HepG2 (cell line): ENCODE measurements around the gene SLC13A3. TPM values are rescaled to one million over a fixed set of nuclear protein-coding genes. Genes with fewer than 3 reads are reported as not detected.

Experiments used
- CEBPG ChIP-seq: IDR thresholded peaks from 2 replicates; pipeline ENCODE4 v1.6.1; 2016
- ETS1 ChIP-seq: sonication (generic); formaldehyde crosslinking; IDR thresholded peaks from 2 replicates; pipeline ENCODE4 v1.4.0; 2020; ENCODE audit warnings: missing genetic modification reagents
- FOXM1 ChIP-seq: sonication (generic); formaldehyde crosslinking; IDR thresholded peaks from 2 replicates; pipeline ENCODE4 v1.5.0; 2020; ENCODE audit warnings: missing genetic modification reagents
- HIC2 ChIP-seq: sonication (generic); formaldehyde crosslinking; IDR thresholded peaks from 2 replicates; pipeline ENCODE4 v1.9.0; 2022; ENCODE audit warnings: low read depth, missing genetic modification reagents
- HOXA9 ChIP-seq: sonication (generic); formaldehyde crosslinking; IDR thresholded peaks from 2 replicates; pipeline ENCODE4 v1.8.1; 2022; ENCODE audit warnings: missing genetic modification reagents, mild to moderate bottlenecking, moderate library complexity, borderline replicate concordance
- KAT2B ChIP-seq: fragments of 150-350 bp; IDR thresholded peaks from 2 replicates; pipeline ENCODE4 v1.6.1; 2014; ENCODE audit warnings: low read depth, low read length, borderline replicate concordance
- MATR3 ChIP-seq: sonication (generic); formaldehyde crosslinking; IDR thresholded peaks from 2 replicates; pipeline ENCODE4 v1.4.0; 2020; ENCODE audit warnings: missing genetic modification reagents
- RNF219 ChIP-seq: sonication (generic); formaldehyde crosslinking; IDR thresholded peaks from 2 replicates; pipeline ENCODE4 v1.5.0; 2020; ENCODE audit warnings: mild to moderate bottlenecking, missing genetic modification reagents
- ZNF124 ChIP-seq: sonication (generic); formaldehyde crosslinking; IDR thresholded peaks from 2 replicates; pipeline ENCODE4 v1.4.0; 2020; ENCODE audit warnings: missing genetic modification reagents
- ZNF766 ChIP-seq: sonication (generic); formaldehyde crosslinking; IDR thresholded peaks from 2 replicates; pipeline ENCODE4 v1.5.0; 2020; ENCODE audit warnings: missing genetic modification reagents, borderline replicate concordance
- polyA plus RNA-seq, 8 experiments: library from polyadenylated mRNA; depleted of rRNA in 3 of 8; stranded (reverse) in 7 of 8; unstranded in 1 of 8; fragments of >200 nt; fragmentation: Illumina TruSeq in 4 of 8; extraction: Trizol in 4 of 8; gene quantifications; 2 replicates each; pipeline versions ENCODE4 v1.2.1 to v1.2.3, GENCODE V29; 2011 to 2016; ENCODE audit warnings: low read depth in 4 of 8, missing spikeins in 1 of 8, mixed read lengths in 1 of 8; ENCODE audit not compliant: insufficient read depth in 1 of 8
- total RNA-seq, 5 experiments: library from RNA; depleted of rRNA; stranded (reverse); fragments of >200 nt; fragmentation: Illumina TruSeq; extraction: Trizol; gene quantifications; 2 replicates each; pipeline ENCODE4 v1.2.3, GENCODE V29; 2016; ENCODE audit warnings: low read depth in 1 of 5
- TF ChIP-seq, protein P1 (sequence below): sonication (generic); formaldehyde crosslinking; IDR thresholded peaks from 2 replicates; pipeline ENCODE4 v1.9.0; 2021; ENCODE audit warnings: mild to moderate bottlenecking, missing genetic modification reagents
- TF ChIP-seq, protein P2 (sequence below): sonication (generic); formaldehyde crosslinking; IDR thresholded peaks from 2 replicates; pipeline ENCODE4 v1.4.0; 2020; ENCODE audit warnings: missing genetic modification reagents
- TF ChIP-seq, protein P3 (sequence below): sonication (generic); formaldehyde crosslinking; IDR thresholded peaks from 2 replicates; pipeline ENCODE4 v1.5.0; 2020; ENCODE audit warnings: missing genetic modification reagents, mild to moderate bottlenecking, borderline replicate concordance

Gene SLC13A3
- total and polyA plus RNA-seq, 2 of the 13 experiments (the other 11 are each of a cell fraction or from before 2014, with no cell fraction given), result 66.5 to 76.0 TPM

DNA sequence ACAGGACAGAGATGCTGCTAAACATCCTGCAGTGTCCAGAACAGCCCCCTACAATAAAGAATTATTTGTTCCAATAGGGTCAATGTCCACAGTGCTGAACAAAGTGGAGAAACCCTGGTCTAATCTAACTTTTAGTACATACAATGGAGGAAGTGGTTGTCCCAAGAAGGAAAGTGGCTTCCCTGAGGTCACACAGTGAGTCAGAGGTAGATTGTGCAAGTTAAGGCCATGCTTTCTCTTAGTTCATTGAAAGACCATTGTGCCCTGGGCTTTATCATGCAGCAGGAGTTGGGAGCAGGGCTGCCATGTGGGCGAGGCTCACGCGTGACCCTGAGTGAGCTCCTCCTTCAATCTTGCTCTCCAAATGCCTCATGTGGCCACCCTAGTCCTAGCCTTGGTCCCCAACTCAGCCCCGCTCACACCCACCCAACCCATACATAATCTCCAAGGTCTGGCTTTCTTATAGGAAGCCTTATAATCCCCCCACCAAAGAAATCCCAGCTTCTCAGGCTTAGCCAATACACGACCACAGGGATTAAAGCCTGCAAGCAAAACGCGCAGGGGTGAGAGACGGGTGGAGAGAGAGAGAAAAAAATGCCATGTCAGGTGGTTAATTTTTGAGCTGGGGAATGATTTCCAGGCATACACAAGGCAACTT is 19.9 kb downstream of the SLC13A3 start (continued):
- TF ChIP-seq, protein P1, sequence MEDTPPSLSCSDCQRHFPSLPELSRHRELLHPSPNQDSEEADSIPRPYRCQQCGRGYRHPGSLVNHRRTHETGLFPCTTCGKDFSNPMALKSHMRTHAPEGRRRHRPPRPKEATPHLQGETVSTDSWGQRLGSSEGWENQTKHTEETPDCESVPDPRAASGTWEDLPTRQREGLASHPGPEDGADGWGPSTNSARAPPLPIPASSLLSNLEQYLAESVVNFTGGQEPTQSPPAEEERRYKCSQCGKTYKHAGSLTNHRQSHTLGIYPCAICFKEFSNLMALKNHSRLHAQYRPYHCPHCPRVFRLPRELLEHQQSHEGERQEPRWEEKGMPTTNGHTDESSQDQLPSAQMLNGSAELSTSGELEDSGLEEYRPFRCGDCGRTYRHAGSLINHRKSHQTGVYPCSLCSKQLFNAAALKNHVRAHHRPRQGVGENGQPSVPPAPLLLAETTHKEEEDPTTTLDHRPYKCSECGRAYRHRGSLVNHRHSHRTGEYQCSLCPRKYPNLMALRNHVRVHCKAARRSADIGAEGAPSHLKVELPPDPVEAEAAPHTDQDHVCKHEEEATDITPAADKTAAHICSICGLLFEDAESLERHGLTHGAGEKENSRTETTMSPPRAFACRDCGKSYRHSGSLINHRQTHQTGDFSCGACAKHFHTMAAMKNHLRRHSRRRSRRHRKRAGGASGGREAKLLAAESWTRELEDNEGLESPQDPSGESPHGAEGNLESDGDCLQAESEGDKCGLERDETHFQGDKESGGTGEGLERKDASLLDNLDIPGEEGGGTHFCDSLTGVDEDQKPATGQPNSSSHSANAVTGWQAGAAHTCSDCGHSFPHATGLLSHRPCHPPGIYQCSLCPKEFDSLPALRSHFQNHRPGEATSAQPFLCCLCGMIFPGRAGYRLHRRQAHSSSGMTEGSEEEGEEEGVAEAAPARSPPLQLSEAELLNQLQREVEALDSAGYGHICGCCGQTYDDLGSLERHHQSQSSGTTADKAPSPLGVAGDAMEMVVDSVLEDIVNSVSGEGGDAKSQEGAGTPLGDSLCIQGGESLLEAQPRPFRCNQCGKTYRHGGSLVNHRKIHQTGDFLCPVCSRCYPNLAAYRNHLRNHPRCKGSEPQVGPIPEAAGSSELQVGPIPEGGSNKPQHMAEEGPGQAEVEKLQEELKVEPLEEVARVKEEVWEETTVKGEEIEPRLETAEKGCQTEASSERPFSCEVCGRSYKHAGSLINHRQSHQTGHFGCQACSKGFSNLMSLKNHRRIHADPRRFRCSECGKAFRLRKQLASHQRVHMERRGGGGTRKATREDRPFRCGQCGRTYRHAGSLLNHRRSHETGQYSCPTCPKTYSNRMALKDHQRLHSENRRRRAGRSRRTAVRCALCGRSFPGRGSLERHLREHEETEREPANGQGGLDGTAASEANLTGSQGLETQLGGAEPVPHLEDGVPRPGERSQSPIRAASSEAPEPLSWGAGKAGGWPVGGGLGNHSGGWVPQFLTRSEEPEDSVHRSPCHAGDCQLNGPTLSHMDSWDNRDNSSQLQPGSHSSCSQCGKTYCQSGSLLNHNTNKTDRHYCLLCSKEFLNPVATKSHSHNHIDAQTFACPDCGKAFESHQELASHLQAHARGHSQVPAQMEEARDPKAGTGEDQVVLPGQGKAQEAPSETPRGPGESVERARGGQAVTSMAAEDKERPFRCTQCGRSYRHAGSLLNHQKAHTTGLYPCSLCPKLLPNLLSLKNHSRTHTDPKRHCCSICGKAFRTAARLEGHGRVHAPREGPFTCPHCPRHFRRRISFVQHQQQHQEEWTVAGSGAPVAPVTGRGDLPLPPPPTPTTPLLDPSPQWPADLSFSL (CRISPR knock-in tag), result no peak
- TF ChIP-seq ZNF766 (CRISPR knock-in tag) (no peak), MATR3 (no peak), HOXA9 (CRISPR knock-in tag) (no peak), HIC2 (CRISPR knock-in tag) (peak; percentile 70), ZNF124 (no peak), ETS1 (CRISPR knock-in tag) (no peak), FOXM1 (CRISPR knock-in tag) (no peak), CEBPG (CRISPR knock-in tag) (peak; percentile 97), RNF219 (CRISPR knock-in tag) (no peak), KAT2B (no peak)
- TF ChIP-seq, protein P2, sequence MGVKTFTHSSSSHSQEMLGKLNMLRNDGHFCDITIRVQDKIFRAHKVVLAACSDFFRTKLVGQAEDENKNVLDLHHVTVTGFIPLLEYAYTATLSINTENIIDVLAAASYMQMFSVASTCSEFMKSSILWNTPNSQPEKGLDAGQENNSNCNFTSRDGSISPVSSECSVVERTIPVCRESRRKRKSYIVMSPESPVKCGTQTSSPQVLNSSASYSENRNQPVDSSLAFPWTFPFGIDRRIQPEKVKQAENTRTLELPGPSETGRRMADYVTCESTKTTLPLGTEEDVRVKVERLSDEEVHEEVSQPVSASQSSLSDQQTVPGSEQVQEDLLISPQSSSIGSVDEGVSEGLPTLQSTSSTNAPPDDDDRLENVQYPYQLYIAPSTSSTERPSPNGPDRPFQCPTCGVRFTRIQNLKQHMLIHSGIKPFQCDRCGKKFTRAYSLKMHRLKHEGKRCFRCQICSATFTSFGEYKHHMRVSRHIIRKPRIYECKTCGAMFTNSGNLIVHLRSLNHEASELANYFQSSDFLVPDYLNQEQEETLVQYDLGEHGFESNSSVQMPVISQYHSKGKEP (CRISPR knock-in tag), result no peak
- TF ChIP-seq, protein P3, sequence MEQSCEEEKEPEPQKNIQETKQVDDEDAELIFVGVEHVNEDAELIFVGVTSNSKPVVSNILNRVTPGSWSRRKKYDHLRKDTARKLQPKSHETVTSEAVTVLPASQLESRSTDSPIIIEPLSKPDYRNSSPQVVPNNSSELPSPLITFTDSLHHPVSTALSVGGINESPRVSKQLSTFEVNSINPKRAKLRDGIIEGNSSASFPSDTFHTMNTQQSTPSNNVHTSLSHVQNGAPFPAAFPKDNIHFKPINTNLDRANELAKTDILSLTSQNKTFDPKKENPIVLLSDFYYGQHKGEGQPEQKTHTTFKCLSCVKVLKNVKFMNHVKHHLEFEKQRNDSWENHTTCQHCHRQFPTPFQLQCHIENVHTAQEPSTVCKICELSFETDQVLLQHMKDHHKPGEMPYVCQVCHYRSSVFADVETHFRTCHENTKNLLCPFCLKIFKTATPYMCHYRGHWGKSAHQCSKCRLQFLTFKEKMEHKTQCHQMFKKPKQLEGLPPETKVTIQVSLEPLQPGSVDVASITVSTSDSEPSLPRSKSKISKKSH (CRISPR knock-in tag), result no peak
